ENCODE data around the gene PGA5. TPM values are rescaled to one million over a fixed set of nuclear protein-coding genes. Genes with fewer than 3 reads are reported as not detected.
"Not testable (repeated sequence)": the region's sequence is repeated elsewhere in the genome, so short reads cannot be mapped to it uniquely, and the experiment has no call there.

PGA5 gene
- total RNA-seq, 1 experiment from 2014 or later = not detected

DNA sequence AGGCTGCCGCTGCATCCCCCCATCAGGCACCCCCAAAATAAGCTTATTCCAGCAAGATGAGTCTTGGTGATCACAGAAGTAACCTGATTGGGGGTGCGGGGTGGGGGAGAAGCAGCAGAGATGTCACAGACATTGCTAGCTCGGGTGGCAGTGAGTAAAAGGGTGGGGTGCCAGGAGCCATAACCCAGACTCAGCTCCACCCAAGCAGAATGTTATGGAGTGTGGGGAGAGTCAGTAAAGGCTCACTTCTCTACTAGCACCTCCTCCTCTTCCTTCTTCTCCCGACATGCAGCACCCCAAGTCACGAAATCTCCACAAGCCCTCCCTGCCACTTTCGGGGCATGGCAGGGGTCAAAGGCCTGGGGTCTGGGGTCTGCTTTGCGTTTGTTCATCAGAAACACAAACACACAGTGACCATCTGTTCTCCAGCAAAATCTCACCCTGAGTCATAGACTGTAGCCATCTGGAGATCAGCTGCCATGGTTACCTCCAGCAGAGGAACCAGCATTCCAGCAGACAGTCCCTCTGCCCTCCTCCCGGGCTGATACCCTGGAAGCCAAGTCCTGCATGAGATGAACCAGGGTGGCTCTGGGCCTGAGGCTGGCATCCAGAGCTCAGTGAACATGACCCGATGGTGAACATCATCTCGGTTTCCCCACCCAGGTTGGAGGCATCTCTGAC is 14.4 kb upstream of the PGA5 start:
- H3K4me3 ChIP-seq (ENCODE audit: low read depth, low read length, poor library complexity, severe bottlenecking); H3K27me3 ChIP-seq (replicated peaks; ENCODE audit: insufficient read depth, low read depth, low read length, poor library complexity); H3K9me3 ChIP-seq (ENCODE audit: low read depth, low read length, poor library complexity, severe bottlenecking); CTCF ChIA-PET; H3K4me1 ChIP-seq (ENCODE audit: insufficient read depth, low read length, poor library complexity, severe bottlenecking); H3K36me3 ChIP-seq (ENCODE audit: insufficient read depth, low read length, poor library complexity, severe bottlenecking); DNase-seq (ENCODE audit: low spot score); H3K27ac ChIP-seq (ENCODE audit: low read depth, low read length, poor library complexity, severe bottlenecking); BruUV-seq (replicated peaks); intact Hi-C loops (cut with micrococcal nuclease; ENCODE audit: unreplicated experiment); POLR2A ChIA-PET (ENCODE audit: low non-redundant PET): not testable (repeated sequence)

DNA sequence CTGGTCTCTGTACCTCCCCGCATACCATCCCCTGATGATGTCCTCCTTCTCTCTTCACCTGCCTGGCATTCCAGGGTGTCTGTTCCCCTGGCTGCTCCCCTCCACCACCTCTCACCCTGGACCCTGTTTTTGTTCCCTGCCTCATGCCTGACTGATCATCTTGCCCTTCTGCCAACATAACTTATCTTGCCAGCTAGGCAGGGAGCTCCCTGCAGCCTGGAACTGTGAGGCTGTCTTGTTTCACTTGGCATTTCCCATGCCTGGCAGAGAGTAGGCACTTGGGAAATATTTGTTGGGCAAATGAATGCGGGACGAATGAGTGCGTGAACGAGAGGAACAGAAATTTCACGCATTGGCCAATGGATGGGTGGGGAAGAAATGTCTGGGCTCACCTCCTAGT is 11.5 kb upstream of the PGA5 start:
- POLR2A ChIA-PET (ENCODE audit: low non-redundant PET); BruUV-seq (replicated peaks); CTCF ChIA-PET; DNase-seq (ENCODE audit: low spot score); H3K27ac ChIP-seq (ENCODE audit: low read depth, low read length, poor library complexity, severe bottlenecking); H3K9me3 ChIP-seq (ENCODE audit: low read depth, low read length, poor library complexity, severe bottlenecking); intact Hi-C loops (cut with micrococcal nuclease; ENCODE audit: unreplicated experiment); H3K4me1 ChIP-seq (ENCODE audit: insufficient read depth, low read length, poor library complexity, severe bottlenecking); H3K27me3 ChIP-seq (replicated peaks; ENCODE audit: insufficient read depth, low read depth, low read length, poor library complexity); H3K4me3 ChIP-seq (ENCODE audit: low read depth, low read length, poor library complexity, severe bottlenecking); H3K36me3 ChIP-seq (ENCODE audit: insufficient read depth, low read length, poor library complexity, severe bottlenecking): not testable (repeated sequence)

DNA sequence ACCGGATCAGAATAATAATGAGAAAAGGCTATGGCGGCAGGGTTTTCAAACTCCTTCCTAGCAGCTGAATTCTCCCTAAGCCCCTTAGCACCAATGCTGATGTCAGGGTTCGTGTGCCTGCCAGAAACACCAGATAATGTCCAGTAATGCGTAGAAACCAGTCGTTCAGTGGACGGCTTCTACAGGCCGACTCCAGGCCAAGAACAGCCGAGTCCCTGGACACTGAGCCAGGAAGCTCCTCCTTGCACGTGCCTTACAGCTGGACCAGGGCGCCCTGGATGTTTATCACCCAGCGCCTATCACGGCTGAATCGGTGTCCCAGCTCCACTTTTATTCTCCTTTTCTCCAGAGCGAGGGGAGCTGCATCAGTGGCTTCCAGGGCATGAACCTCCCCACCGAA is 9.9 kb upstream of the PGA5 start:
- BruUV-seq (replicated peaks); H3K27ac ChIP-seq (ENCODE audit: low read depth, low read length, poor library complexity, severe bottlenecking); DNase-seq (ENCODE audit: low spot score); H3K36me3 ChIP-seq (ENCODE audit: insufficient read depth, low read length, poor library complexity, severe bottlenecking); intact Hi-C loops (cut with micrococcal nuclease; ENCODE audit: unreplicated experiment); H3K4me1 ChIP-seq (ENCODE audit: insufficient read depth, low read length, poor library complexity, severe bottlenecking); H3K27me3 ChIP-seq (replicated peaks; ENCODE audit: insufficient read depth, low read depth, low read length, poor library complexity); POLR2A ChIA-PET (ENCODE audit: low non-redundant PET); H3K4me3 ChIP-seq (ENCODE audit: low read depth, low read length, poor library complexity, severe bottlenecking); H3K9me3 ChIP-seq (ENCODE audit: low read depth, low read length, poor library complexity, severe bottlenecking); CTCF ChIA-PET: not testable (repeated sequence)

DNA sequence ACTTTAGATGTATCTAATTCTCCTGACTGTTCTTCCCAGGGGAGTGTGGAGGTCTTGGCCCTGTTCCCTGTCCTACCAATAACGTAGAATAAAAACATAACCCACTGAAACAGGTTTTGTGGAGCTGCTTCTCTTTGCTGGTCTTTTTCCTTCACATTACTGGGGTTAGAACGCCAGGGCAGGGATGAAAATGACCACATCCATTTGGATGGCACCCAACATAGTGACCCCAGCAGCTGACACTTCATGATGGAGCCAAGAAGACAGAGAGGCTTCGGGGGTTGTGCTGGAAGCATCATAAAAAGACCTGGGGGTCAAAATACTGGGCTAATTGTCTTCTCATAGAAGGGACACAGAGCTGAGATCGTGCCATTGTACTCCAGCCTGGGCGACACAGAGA is 9.4 kb upstream of the PGA5 start:
- POLR2A ChIA-PET (ENCODE audit: low non-redundant PET); DNase-seq (ENCODE audit: low spot score); CTCF ChIA-PET; H3K27ac ChIP-seq (ENCODE audit: low read depth, low read length, poor library complexity, severe bottlenecking); intact Hi-C loops (cut with micrococcal nuclease; ENCODE audit: unreplicated experiment); BruUV-seq (replicated peaks); H3K4me3 ChIP-seq (ENCODE audit: low read depth, low read length, poor library complexity, severe bottlenecking); H3K9me3 ChIP-seq (ENCODE audit: low read depth, low read length, poor library complexity, severe bottlenecking); H3K4me1 ChIP-seq (ENCODE audit: insufficient read depth, low read length, poor library complexity, severe bottlenecking); H3K36me3 ChIP-seq (ENCODE audit: insufficient read depth, low read length, poor library complexity, severe bottlenecking); H3K27me3 ChIP-seq (replicated peaks; ENCODE audit: insufficient read depth, low read depth, low read length, poor library complexity): not testable (repeated sequence)

DNA sequence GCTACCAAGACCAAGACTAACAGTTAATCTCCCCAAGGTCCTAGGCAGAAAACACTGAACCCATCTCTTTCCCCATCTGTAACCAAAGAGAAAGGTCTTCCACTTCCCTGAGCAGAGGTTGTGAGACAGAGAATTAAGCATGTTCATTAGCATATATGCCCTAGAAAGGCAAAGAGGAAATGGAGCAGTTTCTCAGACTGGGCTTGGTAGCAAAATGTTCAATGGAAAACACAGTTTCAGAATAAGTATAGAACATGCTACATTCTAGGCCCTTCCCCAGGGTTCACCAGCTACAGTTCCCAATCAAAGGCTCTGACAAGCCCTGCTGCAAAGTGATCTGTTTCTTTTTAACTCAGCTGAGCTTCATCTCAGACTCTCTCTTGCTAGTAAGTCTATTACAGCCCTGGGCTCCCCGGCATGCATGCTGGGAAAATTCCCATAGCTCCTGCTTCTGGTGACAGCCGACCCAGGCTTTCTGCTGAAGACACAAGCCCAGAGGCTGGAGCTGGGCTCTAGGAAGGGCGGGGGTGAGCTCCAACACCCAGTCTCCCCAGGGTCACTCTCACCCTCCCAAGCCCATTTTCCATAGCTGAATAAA is 8.3 kb upstream of the PGA5 start:
- H3K27ac ChIP-seq (ENCODE audit: low read depth, low read length, poor library complexity, severe bottlenecking); DNase-seq (ENCODE audit: low spot score); H3K4me1 ChIP-seq (ENCODE audit: insufficient read depth, low read length, poor library complexity, severe bottlenecking); H3K27me3 ChIP-seq (replicated peaks; ENCODE audit: insufficient read depth, low read depth, low read length, poor library complexity); H3K4me3 ChIP-seq (ENCODE audit: low read depth, low read length, poor library complexity, severe bottlenecking); POLR2A ChIA-PET (ENCODE audit: low non-redundant PET); intact Hi-C loops (cut with micrococcal nuclease; ENCODE audit: unreplicated experiment); BruUV-seq (replicated peaks); CTCF ChIA-PET; H3K9me3 ChIP-seq (ENCODE audit: low read depth, low read length, poor library complexity, severe bottlenecking); H3K36me3 ChIP-seq (ENCODE audit: insufficient read depth, low read length, poor library complexity, severe bottlenecking): not testable (repeated sequence)

DNA sequence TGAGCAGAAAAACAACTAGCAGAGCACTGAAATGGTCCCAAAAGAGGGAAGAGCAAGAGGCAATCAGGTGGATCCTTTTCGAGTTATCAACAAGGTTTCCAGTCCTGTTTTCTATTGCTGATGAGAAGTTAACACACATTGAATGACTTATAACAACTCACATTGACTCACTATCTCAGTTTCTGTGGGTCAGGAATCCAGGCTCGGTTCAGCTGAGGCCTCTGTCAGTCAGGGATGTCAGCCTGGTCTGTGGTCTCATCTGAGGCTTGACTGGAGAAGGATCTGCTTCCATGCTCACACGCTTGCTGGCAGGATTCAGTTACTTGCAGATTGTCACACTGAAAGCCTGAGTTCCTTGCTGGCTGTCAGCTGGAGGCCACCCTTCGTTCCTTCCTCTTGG is 3.8 kb upstream of the PGA5 start:
- DNase-seq (ENCODE audit: low spot score); H3K36me3 ChIP-seq (ENCODE audit: insufficient read depth, low read length, poor library complexity, severe bottlenecking); H3K27me3 ChIP-seq (replicated peaks; ENCODE audit: insufficient read depth, low read depth, low read length, poor library complexity); POLR2A ChIA-PET (ENCODE audit: low non-redundant PET); H3K4me3 ChIP-seq (ENCODE audit: low read depth, low read length, poor library complexity, severe bottlenecking); intact Hi-C loops (cut with micrococcal nuclease; ENCODE audit: unreplicated experiment); CTCF ChIA-PET; H3K4me1 ChIP-seq (ENCODE audit: insufficient read depth, low read length, poor library complexity, severe bottlenecking); BruUV-seq (replicated peaks); H3K27ac ChIP-seq (ENCODE audit: low read depth, low read length, poor library complexity, severe bottlenecking); H3K9me3 ChIP-seq (ENCODE audit: low read depth, low read length, poor library complexity, severe bottlenecking): not testable (repeated sequence)

DNA sequence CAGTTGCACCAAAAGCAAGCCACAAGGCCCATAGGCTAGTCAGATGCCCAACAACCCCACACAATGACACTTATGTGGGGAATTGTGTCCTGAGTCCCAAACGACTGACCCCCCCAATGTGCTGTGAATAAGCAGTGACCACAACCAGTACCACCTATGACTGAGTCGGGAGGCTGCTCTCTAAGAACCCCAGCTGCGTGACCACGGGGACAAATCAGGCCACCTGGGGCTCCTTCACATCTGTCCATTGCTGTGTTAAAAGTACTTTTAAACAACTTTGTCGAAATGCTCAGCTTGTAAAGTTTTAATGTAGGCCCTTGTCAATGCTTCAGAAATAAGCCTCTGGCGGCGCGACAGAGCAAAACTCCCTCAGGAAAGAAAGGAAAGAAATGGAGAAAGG is 687 bp upstream of the PGA5 start:
- H3K27me3 ChIP-seq (replicated peaks; ENCODE audit: insufficient read depth, low read depth, low read length, poor library complexity); H3K4me1 ChIP-seq (ENCODE audit: insufficient read depth, low read length, poor library complexity, severe bottlenecking); H3K36me3 ChIP-seq (ENCODE audit: insufficient read depth, low read length, poor library complexity, severe bottlenecking); DNase-seq (ENCODE audit: low spot score); H3K9me3 ChIP-seq (ENCODE audit: low read depth, low read length, poor library complexity, severe bottlenecking); POLR2A ChIA-PET (ENCODE audit: low non-redundant PET); CTCF ChIA-PET; intact Hi-C loops (cut with micrococcal nuclease; ENCODE audit: unreplicated experiment); H3K27ac ChIP-seq (ENCODE audit: low read depth, low read length, poor library complexity, severe bottlenecking); H3K4me3 ChIP-seq (ENCODE audit: low read depth, low read length, poor library complexity, severe bottlenecking); BruUV-seq (replicated peaks): not testable (repeated sequence)

DNA sequence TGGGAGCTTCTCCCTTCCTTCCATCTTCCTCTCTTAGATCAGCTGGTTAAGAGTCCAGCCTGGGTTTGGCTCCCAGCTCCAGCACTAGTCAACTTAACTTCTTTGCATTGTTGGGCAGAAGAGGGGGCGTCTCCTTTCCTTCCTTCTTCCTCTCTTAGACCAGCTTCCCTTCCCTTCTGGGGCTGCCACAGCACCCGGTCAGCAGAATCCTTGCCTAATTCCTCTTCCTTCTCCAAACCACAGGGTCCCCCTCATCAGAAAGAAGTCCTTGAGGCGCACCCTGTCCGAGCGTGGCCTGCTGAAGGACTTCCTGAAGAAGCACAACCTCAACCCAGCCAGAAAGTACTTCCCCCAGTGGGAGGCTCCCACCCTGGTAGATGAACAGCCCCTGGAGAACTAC is 551 bp downstream of the PGA5 start:
- CTCF ChIA-PET; POLR2A ChIA-PET (ENCODE audit: low non-redundant PET); H3K9me3 ChIP-seq (ENCODE audit: low read depth, low read length, poor library complexity, severe bottlenecking); intact Hi-C loops (cut with micrococcal nuclease; ENCODE audit: unreplicated experiment); H3K4me3 ChIP-seq (ENCODE audit: low read depth, low read length, poor library complexity, severe bottlenecking); BruUV-seq (replicated peaks); H3K27ac ChIP-seq (ENCODE audit: low read depth, low read length, poor library complexity, severe bottlenecking); DNase-seq (ENCODE audit: low spot score); H3K36me3 ChIP-seq (ENCODE audit: insufficient read depth, low read length, poor library complexity, severe bottlenecking); H3K27me3 ChIP-seq (replicated peaks; ENCODE audit: insufficient read depth, low read depth, low read length, poor library complexity); H3K4me1 ChIP-seq (ENCODE audit: insufficient read depth, low read length, poor library complexity, severe bottlenecking): not testable (repeated sequence)

Measured in A673 (cell line).